A549 (cell line): ENCODE results near the gene HDLBP. TPM values are rescaled to one million over a fixed set of nuclear protein-coding genes. Genes with fewer than 3 reads are reported as not detected.

ENCODE experiments used
- ATAC-seq, 2 experiments: fragments of 200-7000 bp in 1 of 2; fragments of >200 bp in 1 of 2; cut with Nextera tagmentation in 1 of 2; cut with Tn5 transposase in 1 of 2; 3 replicates each; pipeline versions ENCODE4 v1.8.0 to v1.9.1; 2018 to 2020; ENCODE audit warnings: mild to moderate bottlenecking in 1 of 2, moderate library complexity in 1 of 2
- CTCF ChIA-PET: fragments of 300-600 bp; sonication (Branson Sonifier 250); formaldehyde crosslinking; extraction: SDS; loops from one replicate; lab custom pipeline; 2021; ENCODE audit warnings: antibody characterized with exemption, inconsistent platforms; lab: Yijun Ruan, JAX
- POLR2A ChIA-PET: fragments of 350-600 bp; formaldehyde crosslinking; extraction: SDS; loops from one replicate; lab custom pipeline; 2021; ENCODE audit warnings: antibody characterized with exemption, inconsistent platforms; lab: Yijun Ruan, JAX
- DNase-seq, 2 experiments: peaks; one replicate each; pipeline versions ENCODE4 v3.0.0 to v3.0.0-alpha.2; 2011 to 2016; ENCODE audit warnings: low read depth in 1 of 2, low spot score in 1 of 2
- FAIRE-seq: peaks from 2 replicates; lab custom pipeline; 2011; peaks lifted over from hg19 to GRCh38; lab: Jason Lieb, UNC
- H3K27ac ChIP-seq, 2 experiments: fragments of >200 bp; sonication (Bioruptor Twin); formaldehyde crosslinking; 3 replicates each; pipeline ENCODE4 v1.5.1; 2016 to 2017
- H3K4me1 ChIP-seq: fragments of >200 bp; sonication (Bioruptor Twin); formaldehyde crosslinking; 3 replicates; pipeline ENCODE4 v1.6.1; 2016
- H3K4me2 ChIP-seq: fragments of >200 bp; sonication (Bioruptor Twin); formaldehyde crosslinking; 3 replicates; pipeline ENCODE4 v1.6.1; 2016
- H3K4me3 ChIP-seq: fragments of >200 bp; sonication (Bioruptor Twin); formaldehyde crosslinking; 3 replicates; pipeline ENCODE4 v1.5.1; 2016
- H3K9me3 ChIP-seq: fragments of >200 bp; sonication (Bioruptor Twin); formaldehyde crosslinking; 3 replicates; pipeline ENCODE4 v1.6.1; 2016
- BHLHE40 ChIP-seq: IDR thresholded peaks from 2 replicates; pipeline ENCODE4 v1.6.1; 2012; ENCODE audit warnings: low read depth, low read length, inconsistent platforms
- CEBPB ChIP-seq, 2 experiments: fragments of >200 bp in 1 of 2; sonication (Bioruptor Twin) in 1 of 2; formaldehyde crosslinking in 1 of 2; IDR thresholded peaks; 2 replicates each; pipeline ENCODE4 v1.6.1; 2012 to 2016
- CHD4 ChIP-seq: fragments of 200-600 bp; sonication (generic); IDR thresholded peaks from 2 replicates; pipeline ENCODE4 v1.6.1; 2016; ENCODE audit warnings: antibody characterized with exemption, mild to moderate bottlenecking, borderline replicate concordance
- EHMT2 ChIP-seq: fragments of 200-600 bp; sonication (generic); IDR thresholded peaks from 2 replicates; pipeline ENCODE4 v1.6.1; 2016; ENCODE audit warnings: antibody characterized with exemption, low read depth, mild to moderate bottlenecking, moderate library complexity
- EP300 ChIP-seq, 2 experiments: fragments of >200 bp; sonication (Bioruptor Twin); formaldehyde crosslinking; IDR thresholded peaks; 2 replicates in 1 of 2; 3 replicates in 1 of 2; pipeline ENCODE4 v1.6.1; 2016 to 2017
- KDM5A ChIP-seq: fragments of 200-600 bp; sonication (generic); IDR thresholded peaks from 2 replicates; pipeline ENCODE4 v1.6.1; 2016; ENCODE audit warnings: antibody characterized with exemption, mild to moderate bottlenecking
- MAZ ChIP-seq: fragments of 150-350 bp; IDR thresholded peaks from 2 replicates; pipeline ENCODE4 v1.6.1; 2014; ENCODE audit warnings: antibody characterized with exemption, low read depth, low read length, borderline replicate concordance
- MYC ChIP-seq: IDR thresholded peaks from 2 replicates; pipeline ENCODE4 v1.6.1; 2012; ENCODE audit warnings: mild to moderate bottlenecking, inconsistent platforms, low read length, improper control_type of control experiment, borderline replicate concordance
- NR3C1 ChIP-seq: fragments of >200 bp; sonication (Bioruptor Twin); formaldehyde crosslinking; IDR thresholded peaks from 3 replicates; pipeline ENCODE4 v1.6.1; 2017
- POLR2A ChIP-seq: IDR thresholded peaks from 2 replicates; pipeline ENCODE4 v1.6.1; 2012; ENCODE audit warnings: mild to moderate bottlenecking, low read length
- RAD21 ChIP-seq, 2 experiments: fragments of >200 bp in 1 of 2; sonication (Bioruptor Twin) in 1 of 2; formaldehyde crosslinking in 1 of 2; IDR thresholded peaks in 1 of 2; conservative IDR thresholded peaks in 1 of 2; 2 replicates in 1 of 2; 3 replicates in 1 of 2; pipeline ENCODE4 v1.6.1; 2012 to 2018; ENCODE audit warnings: inconsistent platforms in 1 of 2
- RARB ChIP-seq: fragments of 250-450 bp; sonication (Bioruptor Pico); IDR thresholded peaks from 2 replicates; pipeline ENCODE4 v1.8.0; 2021; ENCODE audit warnings: mild to moderate bottlenecking, moderate library complexity
- REST ChIP-seq: fragments of 200-600 bp; sonication (generic); IDR thresholded peaks from 2 replicates; pipeline ENCODE4 v1.6.1; 2016; ENCODE audit warnings: antibody characterized with exemption, mild to moderate bottlenecking, moderate library complexity
- RFX5 ChIP-seq: fragments of 450-650 bp; IDR thresholded peaks from 2 replicates; pipeline ENCODE4 v1.7.1; 2014; ENCODE audit warnings: antibody characterized with exemption, mild to moderate bottlenecking, moderate library complexity
- RNF2 ChIP-seq: fragments of 200-600 bp; sonication (generic); IDR thresholded peaks from 2 replicates; pipeline ENCODE4 v1.6.1; 2016; ENCODE audit warnings: low read depth, mild to moderate bottlenecking, antibody characterized with exemption, moderate library complexity, borderline replicate concordance
- SMC3 ChIP-seq: fragments of >200 bp; sonication (Bioruptor Twin); formaldehyde crosslinking; IDR thresholded peaks from 3 replicates; pipeline ENCODE4 v1.6.1; 2018; ENCODE audit warnings: inconsistent platforms
- TFCP2L1 ChIP-seq: fragments of 250-450 bp; sonication (Bioruptor Pico); IDR thresholded peaks from 2 replicates; pipeline ENCODE4 v1.5.0; 2021; ENCODE audit warnings: mild to moderate bottlenecking
- ZNF302 ChIP-seq: fragments of 250-450 bp; sonication (Bioruptor Pico); IDR thresholded peaks from 2 replicates; pipeline ENCODE4 v1.9.0; 2021; ENCODE audit warnings: inconsistent platforms, mild to moderate bottlenecking, moderate library complexity
- WGBS: methylation state at CpG from one replicate; pipeline ENCODE4 v1.1.6; 2017; ENCODE audit errors: missing lambda C conversion rate; 5-methylcytosine and 5-hydroxymethylcytosine counted together
- polyA plus RNA-seq, 4 experiments: library from polyadenylated mRNA; depleted of rRNA in 3 of 4; stranded (reverse); fragments of >200 nt; fragmentation: RNase III in 1 of 4; extraction: RNeasy Plus Mini Kit Qiagen cat#74134 plus additional on column Dnase treatment in 1 of 4; gene quantifications; 2 replicates in 3 of 4; 3 replicates in 1 of 4; pipeline ENCODE4 v1.2.3, GENCODE V29; 2011 to 2017
- TF ChIP-seq, protein P1 (sequence below): fragments of 150-350 bp; IDR thresholded peaks from 2 replicates; pipeline ENCODE4 v1.6.1; 2014; ENCODE audit warnings: low read depth, mild to moderate bottlenecking, low read length
- TF ChIP-seq, protein P2 (sequence below): fragments of >200 bp; sonication (Bioruptor Twin); formaldehyde crosslinking; IDR thresholded peaks from 2 replicates; pipeline ENCODE4 v1.6.1; 2016
- TF ChIP-seq, protein P3 (sequence below): IDR thresholded peaks from 2 replicates; pipeline ENCODE4 v1.6.1; 2012

The HDLBP gene
- polyA plus RNA-seq, 2 of the 4 experiments (the other 2 are of a cell fraction) = 248 to 292 TPM

DNA sequence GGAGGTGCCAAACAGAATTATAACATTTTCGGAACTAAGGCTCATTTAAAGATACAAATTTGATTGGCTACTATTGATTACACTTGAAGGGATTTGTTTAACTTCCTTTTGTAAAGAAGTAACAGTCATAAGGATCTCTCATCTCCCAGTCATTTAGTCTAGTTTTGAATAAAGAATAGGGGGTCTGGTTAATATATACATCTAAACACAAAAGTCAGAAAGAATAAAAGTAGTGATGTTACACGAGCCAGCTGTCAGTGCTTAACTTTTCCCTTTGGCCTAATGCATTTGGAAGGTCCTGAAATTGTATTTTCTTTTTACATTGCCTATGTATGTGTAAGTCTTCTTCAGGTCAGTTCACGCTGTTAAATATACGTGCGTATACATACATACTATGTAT, 8.3 kb upstream of the HDLBP start:
- ChIA-PET CTCF (interaction anchor here (0.6 to 1.7 kb wide), 3 partner anchors 9 to 183 kb away, joined by 3 to 5 read pairs (median 3); partner anchors contain the start of genes HDLBP and SEPTIN2), POLR2A (no interaction called here)
- DNase-seq = no peak
- no peak overlapping the region for H3K27ac ChIP-seq
- no peaks in the 10 kb centered on the region for H3K9me3 ChIP-seq
- H3K4me2 ChIP-seq = no peak overlapping the region
- no peak overlapping the region for H3K4me3 ChIP-seq
- TF ChIP-seq, protein P1, sequence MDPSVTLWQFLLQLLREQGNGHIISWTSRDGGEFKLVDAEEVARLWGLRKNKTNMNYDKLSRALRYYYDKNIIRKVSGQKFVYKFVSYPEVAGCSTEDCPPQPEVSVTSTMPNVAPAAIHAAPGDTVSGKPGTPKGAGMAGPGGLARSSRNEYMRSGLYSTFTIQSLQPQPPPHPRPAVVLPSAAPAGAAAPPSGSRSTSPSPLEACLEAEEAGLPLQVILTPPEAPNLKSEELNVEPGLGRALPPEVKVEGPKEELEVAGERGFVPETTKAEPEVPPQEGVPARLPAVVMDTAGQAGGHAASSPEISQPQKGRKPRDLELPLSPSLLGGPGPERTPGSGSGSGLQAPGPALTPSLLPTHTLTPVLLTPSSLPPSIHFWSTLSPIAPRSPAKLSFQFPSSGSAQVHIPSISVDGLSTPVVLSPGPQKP = no peak
- TF ChIP-seq EP300 (IDR thresholded peaks at IDR 0.05) = no peak
- no peak for TF ChIP-seq CHD4
- no peak for TF ChIP-seq MYC
- TF ChIP-seq POLR2A = no peak
- no peak for TF ChIP-seq TFCP2L1 (CRISPR knock-in tag)
- no peak for TF ChIP-seq NR3C1
- TF ChIP-seq, protein P2, sequence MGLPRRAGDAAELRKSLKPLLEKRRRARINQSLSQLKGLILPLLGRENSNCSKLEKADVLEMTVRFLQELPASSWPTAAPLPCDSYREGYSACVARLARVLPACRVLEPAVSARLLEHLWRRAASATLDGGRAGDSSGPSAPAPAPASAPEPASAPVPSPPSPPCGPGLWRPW = no peak
- peaks cover 36% of the 10 kb centered on the region for H3K4me1 ChIP-seq
- FAIRE-seq = no peak
- WGBS = 85% methylated on average over 5 of the region's 5 CpGs
- no peak for ATAC-seq

- POLR2A ChIA-PET = interaction anchor here (0.6 kb wide), 1 partner anchor 455 kb away, joined by 3 read pairs; no protein-coding TSS in a partner anchor
- no peak overlapping the region for H3K4me3 ChIP-seq
- 88% methylated on average over 1 of the region's 1 CpG for WGBS
- CTCF ChIA-PET = interaction anchor here (1.3 kb wide), 1 partner anchor 11 kb away, joined by 4 read pairs; no protein-coding TSS in a partner anchor
- no peak for TF ChIP-seq RARB (CRISPR knock-in tag)
- no peak for TF ChIP-seq EP300 (IDR thresholded peaks at IDR 0.05)
- no peak for TF ChIP-seq MYC
- no peak for TF ChIP-seq ZNF302 (CRISPR knock-in tag)
- no peak for TF ChIP-seq CEBPB (IDR thresholded peaks at IDR 0.05)
- TF ChIP-seq RAD21 (conservative IDR thresholded peaks at IDR 0.05 in 1 of 2, IDR thresholded peaks at IDR 0.05 in 1 of 2) = no peak
- no peak for TF ChIP-seq BHLHE40
- no peak for TF ChIP-seq SMC3
- no peak for TF ChIP-seq EHMT2
- no peak for DNase-seq
- FAIRE-seq = no peak
- H3K4me1 ChIP-seq = peaks cover 52% of the 10 kb centered on the region
- no peaks in the 10 kb centered on the region for H3K9me3 ChIP-seq
- peak overlapping the region; percentile 97; the same call in 1 of the 3 replicates for H3K4me2 ChIP-seq
- no peak overlapping the region for H3K27ac ChIP-seq
- no peak for ATAC-seq
Observed at GRCh38 chr2:241321886-241322285, 6.4 kb upstream of the HDLBP start.

- FAIRE-seq (no peak), ATAC-seq (no peak)
- POLR2A ChIA-PET = no interaction called here
Observed at GRCh38 chr2:241321033-241321432, 5.6 kb upstream of the HDLBP start.

More at GRCh38 chr2:241321033-241321432, 5.6 kb upstream of the HDLBP start:
- no peak for DNase-seq
- CTCF ChIA-PET = interaction anchor here (0.6 to 1.3 kb wide), 3 partner anchors 12 to 18 kb away, joined by 3 to 4 read pairs (median 4); no protein-coding TSS in a partner anchor
- H3K4me2 ChIP-seq = peak overlapping the region; percentile 97; the same call in 2 of the 3 replicates
- no peaks in the 10 kb centered on the region for H3K9me3 ChIP-seq
- TF ChIP-seq, protein P3, sequence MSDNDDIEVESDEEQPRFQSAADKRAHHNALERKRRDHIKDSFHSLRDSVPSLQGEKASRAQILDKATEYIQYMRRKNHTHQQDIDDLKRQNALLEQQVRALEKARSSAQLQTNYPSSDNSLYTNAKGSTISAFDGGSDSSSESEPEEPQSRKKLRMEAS = no peak
- TF ChIP-seq MAZ (no peak), RFX5 (no peak), KDM5A (no peak), BHLHE40 (no peak), RNF2 (no peak), REST (no peak)
- WGBS = 49% methylated on average over 1 of the region's 1 CpG
- peaks cover 52% of the 10 kb centered on the region for H3K4me1 ChIP-seq
- no peak overlapping the region for H3K27ac ChIP-seq
- H3K4me3 ChIP-seq = no peak overlapping the region
